PC-3 (cell line): ENCODE measurements around the gene MRPS34. TPM values are rescaled to one million over a fixed set of nuclear protein-coding genes. Genes with fewer than 3 reads are reported as not detected.

ENCODE experiments used
- ATAC-seq: fragments of 200-7000 bp; cut with Tn5 transposase; 2 replicates; pipeline ENCODE4 v1.9.1; 2020; ENCODE audit warnings: mild to moderate bottlenecking, moderate library complexity
- BruUV-seq: library from RNA; stranded (reverse); fragments of 400-500 nt; replicated peaks from 2 replicates; lab custom pipeline; 2021; lab: Mats Ljungman, UMichigan
- CTCF ChIA-PET: fragments of 300-600 bp; sonication (Branson Sonifier 250); formaldehyde crosslinking; loops from one replicate; lab custom pipeline; 2022; ENCODE audit warnings: antibody characterized with exemption; lab: Charles Lee
- POLR2A ChIA-PET: fragments of 300-600 bp; sonication (Branson Sonifier 250); formaldehyde crosslinking; loops from one replicate; lab custom pipeline; 2022; ENCODE audit warnings: antibody characterized with exemption; ENCODE audit not compliant: unreplicated experiment; lab: Charles Lee
- DNase-seq: peaks from one replicate; pipeline ENCODE4 v3.0.0-alpha.2; 2015
- H2AFZ ChIP-seq: fragments of 300-600 bp; sonication (generic); 2 replicates; pipeline ENCODE4 v1.6.0; 2016; ENCODE audit warnings: antibody characterized with exemption, low read length
- H3F3A ChIP-seq: fragments of 300-600 bp; sonication (generic); one replicate; pipeline ENCODE4 v1.6.0; 2017; ENCODE audit warnings: antibody characterized with exemption, low read length, control low read depth, mild to moderate bottlenecking; ENCODE audit not compliant: unreplicated experiment
- H3K27ac ChIP-seq: fragments of 300-600 bp; sonication (generic); 2 replicates; pipeline ENCODE4 v1.5.1; 2016; ENCODE audit warnings: mild to moderate bottlenecking, low read length
- H3K27me3 ChIP-seq: fragments of 300-600 bp; sonication (generic); 2 replicates; pipeline ENCODE4 v1.6.1; 2016; ENCODE audit warnings: low read length, mixed read lengths
- H3K36me3 ChIP-seq: fragments of 300-600 bp; sonication (generic); 2 replicates; pipeline ENCODE4 v1.6.1; 2016; ENCODE audit warnings: low read depth, mixed run types, low read length, mixed read lengths
- H3K4me1 ChIP-seq: fragments of 300-600 bp; sonication (generic); 2 replicates; pipeline ENCODE4 v1.5.1; 2016; ENCODE audit warnings: low read length; ENCODE audit not compliant: insufficient read depth
- H3K4me2 ChIP-seq: fragments of 300-600 bp; sonication (generic); 2 replicates; pipeline ENCODE4 v1.6.0; 2016; ENCODE audit warnings: low read length
- H3K4me3 ChIP-seq: fragments of 300-600 bp; sonication (generic); 2 replicates; pipeline ENCODE4 v1.5.1; 2016; ENCODE audit warnings: mild to moderate bottlenecking, low read length, mixed read lengths
- H3K79me2 ChIP-seq: fragments of 300-600 bp; sonication (generic); 2 replicates; pipeline ENCODE4 v1.6.1; 2017; ENCODE audit warnings: low read length, mixed read lengths
- H3K9ac ChIP-seq: fragments of 300-600 bp; sonication (generic); 2 replicates; pipeline ENCODE4 v1.6.0; 2016; ENCODE audit warnings: mild to moderate bottlenecking, low read length
- H3K9me2 ChIP-seq: fragments of 300-600 bp; sonication (generic); replicated peaks from 2 replicates; pipeline ENCODE4 v1.6.1; 2016; ENCODE audit warnings: mixed run types, low read length, mixed read lengths
- H3K9me3 ChIP-seq: fragments of 300-600 bp; sonication (generic); 2 replicates; pipeline ENCODE4 v1.6.1; 2016; ENCODE audit warnings: low read length, mixed read lengths
- H4K20me1 ChIP-seq: fragments of 300-600 bp; sonication (generic); 2 replicates; pipeline ENCODE4 v1.6.1; 2016; ENCODE audit warnings: low read length, mixed read lengths
- EZH2 ChIP-seq: fragments of 300-600 bp; sonication (generic); IDR thresholded peaks from one replicate; pipeline ENCODE4 v1.6.1; 2017; ENCODE audit warnings: antibody characterized with exemption, mild to moderate bottlenecking, low read length; ENCODE audit not compliant: unreplicated experiment
- EZH2phosphoT487 ChIP-seq: fragments of 300-600 bp; sonication (generic); IDR thresholded peaks from 2 replicates; pipeline ENCODE4 v1.6.1; 2018; ENCODE audit warnings: mild to moderate bottlenecking, antibody characterized with exemption, low read length, borderline replicate concordance
- intact Hi-C: fragments of 100-400 bp; cut with micrococcal nuclease; formaldehyde crosslinking; loops from 2 replicates; pipeline ENCODE4 v1.9.0; 2023
- total RNA-seq: library from RNA; depleted of rRNA; stranded (reverse); fragments of >200 nt; gene quantifications from 2 replicates; pipeline ENCODE4 v1.2.3, GENCODE V29; 2014
- TF ChIP-seq, protein P1 (sequence below): fragments of 300-600 bp; sonication (generic); conservative IDR thresholded peaks from 2 replicates; pipeline ENCODE4 v1.5.1; 2017; ENCODE audit warnings: antibody characterized with exemption, low read depth, mild to moderate bottlenecking, low read length

MRPS34 gene
- total RNA-seq, 1 experiment from 2014 or later, result 248 TPM

DNA sequence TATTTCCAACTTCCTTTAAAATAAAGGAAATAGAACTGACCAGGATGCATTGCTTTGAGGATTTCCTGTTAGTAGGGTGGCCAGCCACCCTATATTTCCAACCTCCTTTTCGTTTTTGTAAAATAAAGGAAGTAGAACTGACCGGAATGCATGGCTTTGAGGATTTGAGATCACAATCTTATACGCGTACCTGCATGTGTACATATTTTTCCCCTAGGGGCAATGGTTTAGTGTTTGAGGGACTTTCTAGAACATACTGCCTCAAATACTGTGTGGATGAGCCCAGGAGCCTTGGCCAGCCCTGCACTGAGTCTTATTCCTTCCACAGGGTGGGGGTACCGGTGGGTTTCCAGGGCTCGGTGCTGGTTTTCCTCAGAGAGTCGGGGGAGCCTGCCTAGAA is 41.3 kb downstream of the MRPS34 start:
- Histone ChIP-seq H3K9me2 (no peaks in the 10 kb centered on the region), H3K36me3 (peaks cover 4% of the 10 kb centered on the region), H3F3A (no peaks in the 10 kb centered on the region), H3K79me2 (no peaks in the 10 kb centered on the region), H3K4me1 (no peaks in the 10 kb centered on the region), H3K9me3 (no peaks in the 10 kb centered on the region), H3K4me3 (no peak overlapping the region), H3K27ac (no peak overlapping the region), H3K27me3 (no peaks in the 10 kb centered on the region), H3K9ac (no peak overlapping the region), H4K20me1 (no peaks in the 10 kb centered on the region), H2AFZ (no peak overlapping the region), H3K4me2 (no peak overlapping the region)
- ChIA-PET CTCF (no interaction called here), POLR2A (no interaction called here)
- intact Hi-C loops, result no loop called here
- DNase-seq (no peak), ATAC-seq (no peak)
- no TSS peak for BruUV-seq
- TF ChIP-seq, protein P1, sequence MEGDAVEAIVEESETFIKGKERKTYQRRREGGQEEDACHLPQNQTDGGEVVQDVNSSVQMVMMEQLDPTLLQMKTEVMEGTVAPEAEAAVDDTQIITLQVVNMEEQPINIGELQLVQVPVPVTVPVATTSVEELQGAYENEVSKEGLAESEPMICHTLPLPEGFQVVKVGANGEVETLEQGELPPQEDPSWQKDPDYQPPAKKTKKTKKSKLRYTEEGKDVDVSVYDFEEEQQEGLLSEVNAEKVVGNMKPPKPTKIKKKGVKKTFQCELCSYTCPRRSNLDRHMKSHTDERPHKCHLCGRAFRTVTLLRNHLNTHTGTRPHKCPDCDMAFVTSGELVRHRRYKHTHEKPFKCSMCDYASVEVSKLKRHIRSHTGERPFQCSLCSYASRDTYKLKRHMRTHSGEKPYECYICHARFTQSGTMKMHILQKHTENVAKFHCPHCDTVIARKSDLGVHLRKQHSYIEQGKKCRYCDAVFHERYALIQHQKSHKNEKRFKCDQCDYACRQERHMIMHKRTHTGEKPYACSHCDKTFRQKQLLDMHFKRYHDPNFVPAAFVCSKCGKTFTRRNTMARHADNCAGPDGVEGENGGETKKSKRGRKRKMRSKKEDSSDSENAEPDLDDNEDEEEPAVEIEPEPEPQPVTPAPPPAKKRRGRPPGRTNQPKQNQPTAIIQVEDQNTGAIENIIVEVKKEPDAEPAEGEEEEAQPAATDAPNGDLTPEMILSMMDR, result no peak
- no peak for TF ChIP-seq EZH2
- TF ChIP-seq EZH2phosphoT487, result no peak

- Histone ChIP-seq H4K20me1 (no peaks in the 10 kb centered on the region), H2AFZ (no peak overlapping the region), H3F3A (no peaks in the 10 kb centered on the region), H3K4me1 (no peaks in the 10 kb centered on the region), H3K9me3 (no peaks in the 10 kb centered on the region), H3K9me2 (no peaks in the 10 kb centered on the region), H3K9ac (no peak overlapping the region), H3K27me3 (no peaks in the 10 kb centered on the region), H3K79me2 (no peaks in the 10 kb centered on the region), H3K4me3 (no peak overlapping the region), H3K27ac (no peak overlapping the region), H3K4me2 (no peak overlapping the region), H3K36me3 (peaks cover 4% of the 10 kb centered on the region)
- no peak for ATAC-seq
- intact Hi-C loops, result no loop called here
- BruUV-seq, result no TSS peak
- ChIA-PET CTCF (no interaction called here), POLR2A (interaction anchor here (0.7 kb wide), 1 partner anchor 119 kb away, joined by 9 read pairs; no protein-coding TSS in a partner anchor)
- TF ChIP-seq, protein P1, result no peak
- TF ChIP-seq EZH2phosphoT487 (no peak), EZH2 (no peak)
- DNase-seq, result no peak
Measured at GRCh38 chr16:1731073-1731472, 41.9 kb downstream of the MRPS34 start.

DNA sequence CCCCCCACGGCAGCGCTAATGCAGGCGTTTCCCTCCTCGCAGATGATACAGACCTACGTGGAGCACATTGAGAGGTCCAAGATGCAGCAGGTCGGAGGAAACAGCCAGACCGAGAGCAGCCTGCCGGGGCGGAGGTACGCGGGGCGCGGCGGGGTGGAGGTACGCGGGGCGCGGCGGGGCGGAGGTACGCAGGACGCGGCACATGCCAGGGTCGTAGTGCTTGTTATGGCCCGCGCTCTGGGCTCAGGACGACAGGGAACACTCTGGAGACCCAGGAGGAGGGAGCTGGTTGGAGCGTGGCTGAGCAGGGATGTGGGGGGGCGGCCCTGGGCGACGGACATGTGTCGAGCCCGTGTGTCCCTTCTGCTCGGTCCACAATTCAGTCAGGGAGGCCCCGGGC is 43.5 kb downstream of the MRPS34 start:
- Histone ChIP-seq H3K79me2 (peaks cover 2% of the 10 kb centered on the region; the same call in 1 of the 2 replicates), H3K9me2 (no peaks in the 10 kb centered on the region), H3K36me3 (0 out of 2 replicates have a peak, but pooled peaks cover under 1% of the 10 kb centered on the region), H3K9ac (no peak overlapping the region), H3K9me3 (no peaks in the 10 kb centered on the region), H3F3A (no peaks in the 10 kb centered on the region), H3K4me3 (no peak overlapping the region), H3K4me2 (no peak overlapping the region), H3K27me3 (no peaks in the 10 kb centered on the region), H3K27ac (no peak overlapping the region), H2AFZ (no peak overlapping the region), H3K4me1 (no peaks in the 10 kb centered on the region), H4K20me1 (no peaks in the 10 kb centered on the region)
- ChIA-PET POLR2A (no interaction called here), CTCF (no interaction called here)
- DNase-seq, result no peak
- intact Hi-C loops, result no loop called here
- ATAC-seq, result no peak
- no peak for TF ChIP-seq EZH2
- no peak for TF ChIP-seq EZH2phosphoT487
- TF ChIP-seq, protein P1, result no peak
- BruUV-seq, result no TSS peak
